22Rv1 (cell line): Measurements from ENCODE around the gene SCN5A.

ENCODE experiments used
- CTCF ChIP-seq: fragments of 450-650 bp; IDR thresholded peaks from 2 replicates; pipeline ENCODE4 v1.5.1; 2017; ENCODE audit warnings: mild to moderate bottlenecking
- ZFX ChIP-seq: fragments of 450-650 bp; IDR thresholded peaks from 2 replicates; pipeline ENCODE4 v1.6.1; 2017; ENCODE audit warnings: antibody characterized with exemption, borderline replicate concordance

GRCh38 chr3:38689774-38690173 lies 40.3 kb upstream of the SCN5A start:
- TF ChIP-seq CTCF (no peak), ZFX (no peak)
